Measurements from ENCODE around the gene TNP2. TPM values are rescaled to one million over a fixed set of nuclear protein-coding genes. Genes with fewer than 3 reads are reported as not detected.

The TNP2 gene
- total RNA-seq, 1 experiment from 2014 or later = not detected

DNA sequence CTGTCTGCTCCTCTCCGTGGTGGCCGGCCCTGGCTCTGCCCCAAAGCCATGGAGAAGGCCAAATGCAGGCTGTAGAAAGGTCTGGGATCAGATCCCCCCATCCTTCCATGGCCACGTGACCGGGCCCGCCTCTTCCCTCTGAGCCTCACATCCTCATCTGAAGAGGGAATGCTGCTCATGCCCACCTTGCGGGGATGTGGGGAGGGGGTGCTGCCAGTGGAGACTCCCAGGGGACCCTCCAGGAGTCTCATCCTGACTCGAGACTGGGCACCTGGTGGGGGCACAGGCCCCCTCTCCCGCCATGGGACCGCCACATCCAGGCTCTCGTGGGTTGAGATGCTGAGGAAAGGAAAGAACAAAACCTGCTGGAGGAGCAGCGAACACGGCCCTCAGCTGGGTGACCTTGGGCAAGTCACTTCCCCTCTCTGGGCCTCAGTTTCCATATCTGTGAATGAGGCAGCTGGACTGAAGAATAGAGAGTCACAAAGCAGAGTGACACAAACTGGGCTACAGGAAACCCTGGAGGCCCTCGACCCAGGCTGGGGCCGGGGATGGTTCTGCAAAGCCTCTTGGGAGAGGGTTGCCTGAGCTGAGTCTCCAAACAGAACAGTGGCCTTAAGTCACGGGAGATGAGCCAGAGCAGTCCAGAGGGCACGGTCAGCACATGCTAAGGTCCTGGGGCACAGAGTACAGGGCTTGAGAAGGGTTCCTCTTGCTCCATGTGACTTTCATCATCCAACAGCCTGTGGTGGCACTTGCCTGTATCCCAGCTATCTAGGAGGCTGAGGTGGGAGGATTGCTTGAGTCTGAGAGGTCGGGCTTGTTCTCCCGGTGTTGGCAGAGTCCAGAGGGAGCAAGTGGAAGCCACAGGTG, 43.2 kb downstream of the TNP2 start:
- no peak for ATAC-seq

More for the DNA sequence above, 43.2 kb downstream of the TNP2 start:
- Histone ChIP-seq H3K27me3 (ENCODE audit: insufficient read depth, low read length) (no peaks in the 10 kb centered on the region), H3K9me2 (ENCODE audit: insufficient read depth) (no peaks in the 10 kb centered on the region), H3K4me2 (ENCODE audit: low read length) (no peak overlapping the region), H3K79me2 (ENCODE audit: insufficient read depth, low read length) (no peaks in the 10 kb centered on the region), H3K9ac (ENCODE audit: low read length) (no peak overlapping the region), H3K27ac (ENCODE audit: low read depth, low read length) (no peak overlapping the region), H3K4me3 (replicated peaks in 1 of 2; ENCODE audit: low read depth in 1 of 2, low read length in 2 of 2) (no peak overlapping the region), H3K36me3 (ENCODE audit: control insufficient read depth in 1 of 2, insufficient read depth in 2 of 2, low read length in 2 of 2) (no peaks in the 10 kb centered on the region), H3K9me3 (ENCODE audit: control insufficient read depth in 1 of 2, insufficient read depth in 1 of 2, low read depth in 1 of 2, low read length in 2 of 2) (no peaks in the 10 kb centered on the region), H4K20me1 (ENCODE audit: insufficient read depth) (no peaks in the 10 kb centered on the region), H3K4me1 (ENCODE audit: control insufficient read depth in 1 of 2, insufficient read depth in 2 of 2, low read length in 2 of 2) (peaks cover 3 to 4% of the 10 kb centered on the region in 2 experiments; a peak in 2 of 4 replicates), H2AFZ (ENCODE audit: low read depth, low read length, poor library complexity, severe bottlenecking) (no peak overlapping the region)
- no peak for TF ChIP-seq POLR2AphosphoS5 (IDR thresholded peaks at IDR 0.05; ENCODE audit: low read depth, low read length)
- no peak for TF ChIP-seq CBX3 (IDR thresholded peaks at IDR 0.05; ENCODE audit: low read depth)
- TF ChIP-seq TCF7L2 (IDR thresholded peaks at IDR 0.05; ENCODE audit: borderline replicate concordance, extremely low read depth, insufficient read depth, insufficient read length) = no peak
- no peak for TF ChIP-seq RAD21 (IDR thresholded peaks at IDR 0.05; ENCODE audit: low read depth)
- TF ChIP-seq CEBPB (IDR thresholded peaks at IDR 0.05; ENCODE audit: low read depth) = no peak
- TF ChIP-seq REST (IDR thresholded peaks at IDR 0.05; ENCODE audit: low read depth) = no peak
- no peak for DNase-seq (ENCODE audit: low read depth, low spot score)
- intact Hi-C loops (cut with micrococcal nuclease) = no loop called here
- CTCF ChIA-PET = no interaction called here
- RAD21 ChIA-PET (ENCODE audit: low non-redundant PET in 1 of 2, low total read pairs in 2 of 2, uncharacterized antibody in 2 of 2, unreplicated experiment in 2 of 2) = no interaction called here
- BruUV-seq (replicated peaks) = no TSS peak
- POLR2A ChIA-PET = no interaction called here
